BJ (cell line): ENCODE data around the gene MOB3A. TPM values are rescaled to one million over a fixed set of nuclear protein-coding genes. Genes with fewer than 3 reads are reported as not detected.

ENCODE experiments used
- CTCF ChIA-PET: fragments of 350-600 bp; formaldehyde crosslinking; extraction: SDS; loops from one replicate; lab custom pipeline; 2021; ENCODE audit warnings: antibody characterized with exemption, inconsistent platforms; lab: Yijun Ruan, JAX
- POLR2A ChIA-PET: fragments of 300-600 bp; sonication (Branson Sonifier 250); formaldehyde crosslinking; extraction: SDS; loops from one replicate; lab custom pipeline; 2021; ENCODE audit warnings: antibody characterized with exemption; lab: Charles Lee
- DNase-seq: peaks from one replicate; pipeline ENCODE4 v3.0.0-alpha.2; 2011; ENCODE audit warnings: low read depth
- H3K27me3 ChIP-seq: 2 replicates; pipeline ENCODE4 v1.6.0; 2011; ENCODE audit warnings: low read length; ENCODE audit not compliant: control insufficient read depth, insufficient read depth
- H3K36me3 ChIP-seq: 2 replicates; pipeline ENCODE4 v1.5.1; 2011; ENCODE audit warnings: low read length; ENCODE audit not compliant: control insufficient read depth, insufficient read depth
- H3K4me3 ChIP-seq: 2 replicates; pipeline ENCODE4 v1.5.1; 2011; ENCODE audit warnings: low read depth, mild to moderate bottlenecking, control low read depth, low read length
- CTCF ChIP-seq: IDR thresholded peaks from 2 replicates; pipeline ENCODE4 v1.5.1; 2011; ENCODE audit warnings: low read depth, mild to moderate bottlenecking, control low read depth, inconsistent platforms, low read length, moderate library complexity; ENCODE audit not compliant: insufficient read depth
- polyA plus RNA-seq: library from polyadenylated mRNA; depleted of rRNA; stranded (reverse); fragments of >200 nt; gene quantifications from 2 replicates; pipeline ENCODE4 v1.2.3, GENCODE V29; 2011

Gene MOB3A
- polyA plus RNA-seq, 1 experiment = 50.5 TPM

GRCh38 chr19:2043251-2043641 lies 52.9 kb downstream of the MOB3A start:
- ChIA-PET POLR2A (no interaction called here), CTCF (interaction anchor here (0.6 to 1.7 kb wide), 2 partner anchors 11 to 23 kb away, joined by 3 read pairs; no protein-coding TSS in a partner anchor)
- DNase-seq = no peak

DNA sequence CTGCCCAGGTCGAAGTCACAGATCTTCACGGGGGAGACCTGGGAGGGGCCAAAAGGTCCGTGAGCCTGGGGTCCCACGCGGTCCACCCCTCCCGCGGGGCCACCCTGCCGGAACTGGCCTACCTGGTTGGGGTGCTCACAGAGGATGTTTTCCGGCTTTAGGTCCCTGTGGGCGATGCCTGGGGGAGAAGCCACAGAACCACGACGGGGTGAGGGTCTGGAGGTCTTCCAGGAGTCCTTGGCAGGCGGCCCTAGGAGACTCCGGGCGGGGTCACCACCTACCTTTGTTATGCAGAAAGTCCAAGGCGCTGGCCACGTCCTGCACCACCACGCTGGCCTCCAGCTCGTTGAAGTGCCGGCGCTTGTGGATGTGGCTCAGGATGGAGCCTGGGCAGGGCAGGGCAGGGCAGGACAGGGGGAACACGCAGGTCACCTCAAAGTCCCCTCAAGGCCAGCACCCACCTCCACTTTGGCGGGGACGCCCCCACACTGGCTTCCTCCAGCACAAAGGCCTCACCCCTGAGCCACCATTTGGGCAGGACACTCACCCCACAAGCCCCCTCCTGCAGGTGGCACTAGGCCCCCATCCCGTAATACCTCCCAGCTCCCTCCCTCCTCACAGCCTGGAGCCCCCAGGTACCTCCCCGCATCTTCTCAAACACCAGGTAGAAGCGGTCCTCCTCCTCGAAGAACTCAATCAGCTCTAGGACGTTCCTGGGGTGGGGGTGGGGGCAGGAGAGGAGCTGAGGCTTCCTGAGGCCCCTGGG lies 53.5 kb downstream of the MOB3A start:
- TF ChIP-seq CTCF = no peak
- Histone ChIP-seq H3K36me3 (peaks cover 64% of the 10 kb centered on the region), H3K27me3 (no peaks in the 10 kb centered on the region), H3K4me3 (no peak overlapping the region)
- ChIA-PET CTCF (interaction anchor here (0.6 to 1.7 kb wide), 4 partner anchors 12 to 27 kb away, joined by 3 to 4 read pairs (median 3); no protein-coding TSS in a partner anchor), POLR2A (interaction anchor here (0.6 to 0.7 kb wide), 2 partner anchors 19 to 254 kb away, joined by 6 to 19 read pairs; no protein-coding TSS in a partner anchor)
- DNase-seq = no peak

More at GRCh38 chr19:2043251-2043641, 52.9 kb downstream of the MOB3A start:
- H3K27me3 ChIP-seq = no peaks in the 10 kb centered on the region
- H3K36me3 ChIP-seq = peaks cover 64% of the 10 kb centered on the region
- no peak overlapping the region for H3K4me3 ChIP-seq
- TF ChIP-seq CTCF = no peak

- ChIA-PET CTCF (interaction anchor here (0.6 to 0.8 kb wide), 2 partner anchors 22 to 28 kb away, joined by 3 to 4 read pairs; no protein-coding TSS in a partner anchor), POLR2A (interaction anchor here (0.6 to 0.7 kb wide), 2 partner anchors 20 to 255 kb away, joined by 6 to 19 read pairs; no protein-coding TSS in a partner anchor)
- no peaks in the 10 kb centered on the region for H3K27me3 ChIP-seq
- TF ChIP-seq CTCF = no peak
- H3K36me3 ChIP-seq = peaks cover 64% of the 10 kb centered on the region
- no peak overlapping the region for H3K4me3 ChIP-seq
- DNase-seq = no peak
Observed at GRCh38 chr19:2041683-2042484, 54.2 kb downstream of the MOB3A start.

DNA sequence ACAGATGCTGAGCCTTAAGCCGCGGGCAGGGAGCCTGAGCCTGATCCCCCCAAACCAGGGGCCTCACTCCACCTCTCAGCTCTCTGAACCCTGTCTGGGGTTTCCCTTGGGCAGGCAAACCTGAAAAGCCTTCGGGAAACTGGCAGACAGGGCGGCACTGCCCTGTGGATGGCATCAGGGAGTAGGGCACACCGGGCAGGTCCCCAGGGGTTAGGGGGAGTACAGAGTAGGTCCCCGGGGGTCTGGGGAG lies 54.8 kb downstream of the MOB3A start:
- Histone ChIP-seq H3K27me3 (no peaks in the 10 kb centered on the region), H3K36me3 (peaks cover 61% of the 10 kb centered on the region), H3K4me3 (no peak overlapping the region)
- no peak for DNase-seq
- ChIA-PET POLR2A (no interaction called here), CTCF (interaction anchor here (0.9 kb wide), 1 partner anchor 9 kb away, joined by 4 read pairs; no protein-coding TSS in a partner anchor)
- TF ChIP-seq CTCF = no peak
